Keratinocyte (primary cell): Measurements from ENCODE around the gene DNAH2. TPM values are rescaled to one million over a fixed set of nuclear protein-coding genes. Genes with fewer than 3 reads are reported as not detected.

Experiments used
- DNase-seq: peaks from one replicate; pipeline ENCODE4 v3.0.0-alpha.2; 2011; ENCODE audit warnings: low read depth, missing footprints, low spot score
- FAIRE-seq: peaks from 2 replicates; lab custom pipeline; 2011; peaks lifted over from hg19 to GRCh38; lab: Jason Lieb, UNC
- H2AFZ ChIP-seq: 2 replicates; pipeline ENCODE4 v1.6.0; 2012; ENCODE audit warnings: low read length, control low read depth, inconsistent platforms; ENCODE audit not compliant: control insufficient read depth
- H3K27ac ChIP-seq: 2 replicates; pipeline ENCODE4 v1.5.1; 2011; ENCODE audit warnings: low read length; ENCODE audit not compliant: control insufficient read depth, insufficient read depth
- H3K27me3 ChIP-seq: 3 replicates; pipeline ENCODE4 v1.6.0; 2011; ENCODE audit warnings: low read length; ENCODE audit not compliant: control insufficient read depth, insufficient read depth; ENCODE audit errors: extremely low read depth
- H3K36me3 ChIP-seq, 2 experiments: 2 replicates in 1 of 2; 3 replicates in 1 of 2; pipeline ENCODE4 v1.5.1; 2011; ENCODE audit warnings: low read length in 2 of 2, mild to moderate bottlenecking in 1 of 2; ENCODE audit not compliant: control insufficient read depth in 2 of 2, insufficient read depth in 2 of 2; ENCODE audit errors: extremely low read depth in 1 of 2
- H3K4me1 ChIP-seq: 3 replicates; pipeline ENCODE4 v1.5.1; 2011; ENCODE audit warnings: low read length; ENCODE audit not compliant: control insufficient read depth, insufficient read depth; ENCODE audit errors: extremely low read depth
- H3K4me2 ChIP-seq: 3 replicates; pipeline ENCODE4 v1.6.0; 2011; ENCODE audit warnings: low read depth, low read length; ENCODE audit not compliant: control insufficient read depth, insufficient read depth; ENCODE audit errors: extremely low read depth
- H3K4me3 ChIP-seq, 3 experiments: fragments of 200-600 bp in 1 of 3; sonication (generic) in 1 of 3; 2 replicates in 2 of 3; 3 replicates in 1 of 3; pipeline ENCODE4 v1.5.1; 2011 to 2016; ENCODE audit warnings: low read length in 3 of 3, mild to moderate bottlenecking in 3 of 3, control low read depth in 2 of 3, inconsistent platforms in 1 of 3, low read depth in 1 of 3, mixed read lengths in 1 of 3, mixed run types in 1 of 3, moderate library complexity in 1 of 3; ENCODE audit not compliant: control insufficient read depth in 2 of 3, insufficient read depth in 2 of 3; ENCODE audit errors: extremely low read depth in 1 of 3
- H3K79me2 ChIP-seq: 2 replicates; pipeline ENCODE4 v1.6.0; 2012; ENCODE audit warnings: low read length; ENCODE audit not compliant: control insufficient read depth, insufficient read depth
- H3K9ac ChIP-seq: 3 replicates; pipeline ENCODE4 v1.6.0; 2011; ENCODE audit warnings: low read length; ENCODE audit not compliant: control insufficient read depth, insufficient read depth; ENCODE audit errors: extremely low read depth
- H3K9me1 ChIP-seq: 3 replicates; pipeline ENCODE4 v1.6.0; 2011; ENCODE audit warnings: low read length; ENCODE audit not compliant: control insufficient read depth, insufficient read depth; ENCODE audit errors: extremely low read depth
- H3K9me3 ChIP-seq: 2 replicates; pipeline ENCODE4 v1.5.1; 2012; ENCODE audit warnings: low read depth, low read length; ENCODE audit not compliant: control insufficient read depth
- H4K20me1 ChIP-seq: 3 replicates; pipeline ENCODE4 v1.6.0; 2011; ENCODE audit warnings: low read length; ENCODE audit not compliant: control insufficient read depth, insufficient read depth; ENCODE audit errors: extremely low read depth
- CTCF ChIP-seq, 3 experiments: IDR thresholded peaks in 1 of 3; conservative IDR thresholded peaks in 1 of 3; optimal IDR thresholded peaks in 1 of 3; 2 replicates in 2 of 3; 3 replicates in 1 of 3; pipeline versions ENCODE3 to v1.5.1; 2011; ENCODE audit warnings: low read length in 3 of 3, mild to moderate bottlenecking in 3 of 3, moderate library complexity in 2 of 3, control low read depth in 1 of 3, inconsistent platforms in 1 of 3; ENCODE audit not compliant: insufficient read depth in 2 of 3; ENCODE audit errors: extremely low read depth in 1 of 3
- EZH2 ChIP-seq: IDR thresholded peaks from one replicate; pipeline ENCODE4 v1.6.1; 2012; ENCODE audit warnings: inconsistent platforms, mild to moderate bottlenecking, low read length, moderate library complexity
- dilution Hi-C: fragments of 300-500 bp; cut with MboI; formaldehyde crosslinking; loops from one replicate; pipeline ENCODE4 v1.7.0; 2020; ENCODE audit warnings: low sequenced_read_pairs; ENCODE audit not compliant: extremely low pct_ligation_motif_present
- polyA plus RNA-seq, 5 experiments: library from polyadenylated mRNA; depleted of rRNA in 3 of 5; stranded (reverse) in 3 of 5; stranded (forward) in 1 of 5; unstranded in 1 of 5; fragments of >200 nt; gene quantifications; 1 replicate in 1 of 5; 2 replicates in 3 of 5; 3 replicates in 1 of 5; pipeline versions ENCODE4 v1.2.1 to v1.2.3, GENCODE V29; 2011 to 2012; ENCODE audit warnings: missing spikeins in 2 of 5, low read depth in 1 of 5, low replicate concordance in 1 of 5

The DNAH2 gene
- polyA plus RNA-seq, 1 donor (not counting 4 experiments of a cell fraction or from before 2014, with no cell fraction given): 0.13 TPM

- Histone ChIP-seq H3K27ac (no peak overlapping the region), H3K79me2 (no peaks in the 10 kb centered on the region), H3K27me3 (no peaks in the 10 kb centered on the region), H3K4me1 (peaks cover 12% of the 10 kb centered on the region), H3K9me3 (no peaks in the 10 kb centered on the region), H2AFZ (no peak overlapping the region), H3K9ac (no peak overlapping the region), H3K4me2 (no peak overlapping the region), H3K4me3 (no peak overlapping the region), H3K9me1 (no peaks in the 10 kb centered on the region), H3K36me3 (no peaks in the 10 kb centered on the region), H4K20me1 (no peaks in the 10 kb centered on the region)
- dilution Hi-C loops: no loop called here
- no peak for TF ChIP-seq CTCF (optimal IDR thresholded peaks at IDR 0.05 in 1 of 3, IDR thresholded peaks at IDR 0.05 in 1 of 3, conservative IDR thresholded peaks at IDR 0.05 in 1 of 3; ENCODE audit: extremely low read depth in 1 of 3, insufficient read depth in 2 of 3, low read length in 3 of 3)
- no peak for TF ChIP-seq EZH2
- FAIRE-seq (no peak), DNase-seq (no peak)
These were observed 114.9 kb downstream of the DNAH2 start for GRCh38 chr17:7832431-7832830.

- Histone ChIP-seq H3K9ac (peak overlapping the region; percentile 97), H3K4me2 (peak overlapping the region; percentile 97), H3K4me1 (peaks cover 17% of the 10 kb centered on the region), H2AFZ (peak overlapping the region; percentile 18), H3K36me3 (no peaks in the 10 kb centered on the region), H4K20me1 (no peaks in the 10 kb centered on the region), H3K27me3 (no peaks in the 10 kb centered on the region), H3K4me3 (peak overlapping the region in 1 of 3 experiments; percentile 2), H3K27ac (peak overlapping the region; percentile 95), H3K9me1 (no peaks in the 10 kb centered on the region), H3K9me3 (no peaks in the 10 kb centered on the region), H3K79me2 (no peaks in the 10 kb centered on the region)
- TF ChIP-seq EZH2 (no peak), CTCF (optimal IDR thresholded peaks at IDR 0.05 in 1 of 3, IDR thresholded peaks at IDR 0.05 in 1 of 3, conservative IDR thresholded peaks at IDR 0.05 in 1 of 3; ENCODE audit: extremely low read depth in 1 of 3, insufficient read depth in 2 of 3, low read length in 3 of 3) (no peak)
- no peak for DNase-seq
- dilution Hi-C loops: no loop called here
- no peak for FAIRE-seq
These were observed 115.7 kb downstream of the DNAH2 start for GRCh38 chr17:7833011-7833794.
